Activated T-cell treated with anti-CD3 and anti-CD28 coated beads, Interleukin-2, amount 50 U/mL, for 24 hours (primary cell): ENCODE data around the gene HIPK2.
"Not testable (repeated sequence)": the region's sequence is repeated elsewhere in the genome, so short reads cannot be mapped to it uniquely, and the experiment has no call there.

Experiments
- DNase-seq: peaks from one replicate; pipeline ENCODE4 v3.0.0-alpha.2; 2020
- H3K27ac Mint-ChIP-seq: 2 replicates; pipeline ENCODE4 v1.8.0; 2020; ENCODE audit warnings: mild to moderate bottlenecking, mixed read lengths
- H3K27me3 Mint-ChIP-seq: 2 replicates; pipeline ENCODE4 v1.8.0; 2020; ENCODE audit warnings: mixed read lengths
- H3K36me3 Mint-ChIP-seq: 2 replicates; pipeline ENCODE4 v1.8.0; 2020; ENCODE audit warnings: low read depth, mixed read lengths
- H3K4me1 Mint-ChIP-seq: 2 replicates; pipeline ENCODE4 v1.8.0; 2020; ENCODE audit warnings: low read depth, mixed read lengths
- H3K4me3 Mint-ChIP-seq: 2 replicates; pipeline ENCODE4 v1.8.0; 2020; ENCODE audit warnings: mild to moderate bottlenecking, moderate library complexity, mixed read lengths
- H3K9me3 Mint-ChIP-seq: 2 replicates; pipeline ENCODE4 v1.8.0; 2020; ENCODE audit warnings: mixed read lengths

HIPK2 gene

GRCh38 chr7:139562491-139562890 lies 215.3 kb downstream of the HIPK2 start:
- H3K27ac Mint-ChIP-seq = no peak overlapping the region
- H3K4me3 Mint-ChIP-seq = no peak overlapping the region
- peaks cover 3% of the 10 kb centered on the region for H3K9me3 Mint-ChIP-seq
- no peak for DNase-seq
- H3K36me3 Mint-ChIP-seq = peaks cover 11% of the 10 kb centered on the region
- peaks cover 22% of the 10 kb centered on the region for H3K4me1 Mint-ChIP-seq
- peaks cover 5% of the 10 kb centered on the region for H3K27me3 Mint-ChIP-seq

- peaks cover 5% of the 10 kb centered on the region for H3K27me3 Mint-ChIP-seq
- H3K36me3 Mint-ChIP-seq = peaks cover 6% of the 10 kb centered on the region
- H3K27ac Mint-ChIP-seq = no peak overlapping the region
- peaks cover 3% of the 10 kb centered on the region for H3K9me3 Mint-ChIP-seq
- H3K4me3 Mint-ChIP-seq = no peak overlapping the region
- peaks cover 14% of the 10 kb centered on the region for H3K4me1 Mint-ChIP-seq
- no peak for DNase-seq
These were observed 217.1 kb downstream of the HIPK2 start for GRCh38 chr7:139560678-139561077.

- H3K36me3 Mint-ChIP-seq = peaks cover 6% of the 10 kb centered on the region
- DNase-seq = no peak
- H3K27ac Mint-ChIP-seq = no peak overlapping the region
- H3K4me1 Mint-ChIP-seq = peaks cover 10% of the 10 kb centered on the region
- no peak overlapping the region for H3K4me3 Mint-ChIP-seq
- H3K27me3 Mint-ChIP-seq = peaks cover 5% of the 10 kb centered on the region
- peaks cover 3% of the 10 kb centered on the region for H3K9me3 Mint-ChIP-seq
These were observed 217.6 kb downstream of the HIPK2 start for GRCh38 chr7:139560199-139560598.

GRCh38 chr7:139559364-139560105 lies 218.3 kb downstream of the HIPK2 start:
- peaks cover 5% of the 10 kb centered on the region for H3K27me3 Mint-ChIP-seq
- H3K27ac Mint-ChIP-seq = no peak overlapping the region
- peaks cover 6% of the 10 kb centered on the region for H3K36me3 Mint-ChIP-seq

GRCh38 chr7:139557857-139558581 lies 219.8 kb downstream of the HIPK2 start:
- H3K9me3 Mint-ChIP-seq = peaks cover 3% of the 10 kb centered on the region
- H3K27ac Mint-ChIP-seq = no peak overlapping the region
- no peak for DNase-seq
- peaks cover 5% of the 10 kb centered on the region for H3K27me3 Mint-ChIP-seq
- peaks cover 4% of the 10 kb centered on the region for H3K36me3 Mint-ChIP-seq
- H3K4me3 Mint-ChIP-seq = no peak overlapping the region
- H3K4me1 Mint-ChIP-seq = peaks cover 2% of the 10 kb centered on the region

More at GRCh38 chr7:139559364-139560105, 218.3 kb downstream of the HIPK2 start:
- Mint-ChIP-seq H3K9me3 (peaks cover 3% of the 10 kb centered on the region), H3K4me3 (no peak overlapping the region), H3K4me1 (peaks cover 8% of the 10 kb centered on the region)
- no peak for DNase-seq

GRCh38 chr7:139553991-139554700 lies 223.7 kb downstream of the HIPK2 start:
- H3K27me3 Mint-ChIP-seq, H3K36me3 Mint-ChIP-seq, H3K9me3 Mint-ChIP-seq, DNase-seq, H3K4me1 Mint-ChIP-seq, H3K4me3 Mint-ChIP-seq, H3K27ac Mint-ChIP-seq: not testable (repeated sequence)

- H3K4me3 Mint-ChIP-seq = no peak overlapping the region
- H3K4me1 Mint-ChIP-seq = no peaks in the 10 kb centered on the region
- no peaks in the 10 kb centered on the region for H3K9me3 Mint-ChIP-seq
- no peak overlapping the region for H3K27ac Mint-ChIP-seq
- no peaks in the 10 kb centered on the region for H3K36me3 Mint-ChIP-seq
- no peaks in the 10 kb centered on the region for H3K27me3 Mint-ChIP-seq
- no peak for DNase-seq
These were observed 229.3 kb downstream of the HIPK2 start for GRCh38 chr7:139548302-139549028.

GRCh38 chr7:139544645-139545044 lies 233.2 kb downstream of the HIPK2 start:
- DNase-seq = no peak
- Mint-ChIP-seq H3K9me3 (no peaks in the 10 kb centered on the region), H3K27ac (no peak overlapping the region), H3K27me3 (no peaks in the 10 kb centered on the region), H3K36me3 (no peaks in the 10 kb centered on the region), H3K4me3 (no peak overlapping the region), H3K4me1 (no peaks in the 10 kb centered on the region)

- H3K27ac Mint-ChIP-seq = no peak overlapping the region
- H3K36me3 Mint-ChIP-seq = no peaks in the 10 kb centered on the region
- no peak overlapping the region for H3K4me3 Mint-ChIP-seq
- DNase-seq = no peak
- no peaks in the 10 kb centered on the region for H3K27me3 Mint-ChIP-seq
- no peaks in the 10 kb centered on the region for H3K4me1 Mint-ChIP-seq
- H3K9me3 Mint-ChIP-seq = no peaks in the 10 kb centered on the region
These were observed 233.8 kb downstream of the HIPK2 start for GRCh38 chr7:139543801-139544603.

GRCh38 chr7:139542308-139543151 lies 235.3 kb downstream of the HIPK2 start:
- no peak for DNase-seq
- Mint-ChIP-seq H3K9me3 (no peaks in the 10 kb centered on the region), H3K4me1 (no peaks in the 10 kb centered on the region), H3K27ac (no peak overlapping the region), H3K36me3 (no peaks in the 10 kb centered on the region), H3K4me3 (no peak overlapping the region), H3K27me3 (no peaks in the 10 kb centered on the region)

- Mint-ChIP-seq H3K4me1 (no peaks in the 10 kb centered on the region), H3K4me3 (no peak overlapping the region), H3K36me3 (no peaks in the 10 kb centered on the region), H3K9me3 (no peaks in the 10 kb centered on the region), H3K27me3 (no peaks in the 10 kb centered on the region), H3K27ac (no peak overlapping the region)
- DNase-seq = no peak
These were observed 236.0 kb downstream of the HIPK2 start for GRCh38 chr7:139541600-139542307.

GRCh38 chr7:139540203-139540602 lies 237.6 kb downstream of the HIPK2 start:
- H3K36me3 Mint-ChIP-seq = no peaks in the 10 kb centered on the region
- H3K9me3 Mint-ChIP-seq = no peaks in the 10 kb centered on the region
- H3K4me1 Mint-ChIP-seq = no peaks in the 10 kb centered on the region
- DNase-seq = no peak
- no peaks in the 10 kb centered on the region for H3K27me3 Mint-ChIP-seq
- no peak overlapping the region for H3K27ac Mint-ChIP-seq
- no peak overlapping the region for H3K4me3 Mint-ChIP-seq
